Measurements from ENCODE around the gene ACADVL.

GRCh38 chr17:7203391-7203790, 16.3 kb upstream of the ACADVL start:
- TF ChIP-seq POLR2AphosphoS5 (IDR thresholded peaks at IDR 0.05; ENCODE audit: borderline replicate concordance, low read depth, low read length): no peak
- TF ChIP-seq EZH2 (IDR thresholded peaks at IDR 0.05): no peak
- TF ChIP-seq FOXP2 (optimal IDR thresholded peaks at IDR 0.05; ENCODE audit: control extremely low read depth, extremely low read length, insufficient read depth): no peak
